Parathyroid adenoma (tissue), 2 donors: ENCODE measurements around the gene LNP1.

Experiments
- H2AFZ ChIP-seq: fragments of 300-600 bp; sonication (generic); one replicate; pipeline ENCODE4 v1.7.0; 2017; ENCODE audit warnings: antibody characterized with exemption, mild to moderate bottlenecking
- H3K27ac ChIP-seq: fragments of 300-600 bp; sonication (generic); one replicate; pipeline ENCODE4 v1.7.0; 2017
- H3K27me3 ChIP-seq: fragments of 300-600 bp; sonication (generic); one replicate; pipeline ENCODE4 v1.7.0; 2017; ENCODE audit warnings: low read length; ENCODE audit not compliant: control insufficient read depth, insufficient read depth
- H3K36me3 ChIP-seq: fragments of 300-600 bp; sonication (generic); one replicate; pipeline ENCODE4 v1.7.0; 2017; ENCODE audit warnings: low read length; ENCODE audit not compliant: control insufficient read depth, insufficient read depth
- H3K4me1 ChIP-seq: fragments of 300-600 bp; sonication (generic); one replicate; pipeline ENCODE4 v1.7.0; 2017; ENCODE audit warnings: control low read depth
- H3K4me2 ChIP-seq: fragments of 300-600 bp; sonication (generic); one replicate; pipeline ENCODE4 v1.7.0; 2017; ENCODE audit warnings: low read length
- H3K4me3 ChIP-seq: fragments of 300-600 bp; sonication (generic); one replicate; pipeline ENCODE4 v1.7.0; 2017; ENCODE audit warnings: low read depth, low read length
- H3K79me2 ChIP-seq: fragments of 300-600 bp; sonication (generic); one replicate; pipeline ENCODE4 v1.7.0; 2017; ENCODE audit warnings: control low read depth
- H3K9ac ChIP-seq: fragments of 300-600 bp; sonication (generic); one replicate; pipeline ENCODE4 v1.7.0; 2017; ENCODE audit warnings: mild to moderate bottlenecking
- H3K9me3 ChIP-seq: fragments of 300-600 bp; sonication (generic); one replicate; pipeline ENCODE4 v1.7.0; 2017; ENCODE audit warnings: low read length; ENCODE audit not compliant: control insufficient read depth
- TF ChIP-seq, protein P1 (sequence below): fragments of 300-600 bp; sonication (generic); IDR thresholded peaks from one replicate; pipeline ENCODE4 v1.7.0; 2017; ENCODE audit warnings: antibody characterized with exemption, mild to moderate bottlenecking
- donor health status: primary hyperparathyroidism.

LNP1 gene

DNA sequence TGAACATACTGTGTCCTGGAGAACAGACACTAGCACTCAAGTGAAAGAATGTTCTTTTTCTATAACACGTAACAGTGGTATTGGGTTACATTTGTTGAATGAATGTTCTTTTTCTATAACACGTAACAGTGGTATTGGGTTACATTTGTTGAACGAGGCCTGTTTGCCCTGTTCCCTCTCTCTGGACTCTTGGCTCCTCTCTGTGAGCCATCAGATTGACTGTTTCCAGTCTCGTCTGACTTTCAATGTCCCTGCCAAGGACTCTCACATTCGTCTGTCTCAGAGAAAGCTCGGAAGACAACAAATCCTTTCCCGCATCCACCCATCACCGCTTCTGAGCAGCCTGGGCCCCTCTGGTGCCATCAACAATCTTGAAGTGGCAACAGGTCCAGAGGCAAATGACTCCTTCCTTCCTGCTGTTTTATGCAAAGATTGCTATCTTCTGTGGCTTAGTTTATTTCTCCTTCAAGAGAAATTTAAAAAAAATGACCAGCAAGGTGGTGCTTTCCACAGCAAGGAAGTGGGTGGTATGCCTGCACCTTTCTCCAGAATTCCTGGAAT lies 99.1 kb downstream of the LNP1 start:
- Histone ChIP-seq H3K27me3 (no peaks in the 10 kb centered on the region), H3K4me2 (no peak overlapping the region), H3K4me3 (no peak overlapping the region), H3K4me1 (no peaks in the 10 kb centered on the region), H3K9me3 (no peaks in the 10 kb centered on the region), H3K27ac (no peak overlapping the region), H3K9ac (no peak overlapping the region), H2AFZ (no peak overlapping the region), H3K79me2 (no peaks in the 10 kb centered on the region), H3K36me3 (no peaks in the 10 kb centered on the region)
- TF ChIP-seq, protein P1, sequence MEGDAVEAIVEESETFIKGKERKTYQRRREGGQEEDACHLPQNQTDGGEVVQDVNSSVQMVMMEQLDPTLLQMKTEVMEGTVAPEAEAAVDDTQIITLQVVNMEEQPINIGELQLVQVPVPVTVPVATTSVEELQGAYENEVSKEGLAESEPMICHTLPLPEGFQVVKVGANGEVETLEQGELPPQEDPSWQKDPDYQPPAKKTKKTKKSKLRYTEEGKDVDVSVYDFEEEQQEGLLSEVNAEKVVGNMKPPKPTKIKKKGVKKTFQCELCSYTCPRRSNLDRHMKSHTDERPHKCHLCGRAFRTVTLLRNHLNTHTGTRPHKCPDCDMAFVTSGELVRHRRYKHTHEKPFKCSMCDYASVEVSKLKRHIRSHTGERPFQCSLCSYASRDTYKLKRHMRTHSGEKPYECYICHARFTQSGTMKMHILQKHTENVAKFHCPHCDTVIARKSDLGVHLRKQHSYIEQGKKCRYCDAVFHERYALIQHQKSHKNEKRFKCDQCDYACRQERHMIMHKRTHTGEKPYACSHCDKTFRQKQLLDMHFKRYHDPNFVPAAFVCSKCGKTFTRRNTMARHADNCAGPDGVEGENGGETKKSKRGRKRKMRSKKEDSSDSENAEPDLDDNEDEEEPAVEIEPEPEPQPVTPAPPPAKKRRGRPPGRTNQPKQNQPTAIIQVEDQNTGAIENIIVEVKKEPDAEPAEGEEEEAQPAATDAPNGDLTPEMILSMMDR = no peak

DNA sequence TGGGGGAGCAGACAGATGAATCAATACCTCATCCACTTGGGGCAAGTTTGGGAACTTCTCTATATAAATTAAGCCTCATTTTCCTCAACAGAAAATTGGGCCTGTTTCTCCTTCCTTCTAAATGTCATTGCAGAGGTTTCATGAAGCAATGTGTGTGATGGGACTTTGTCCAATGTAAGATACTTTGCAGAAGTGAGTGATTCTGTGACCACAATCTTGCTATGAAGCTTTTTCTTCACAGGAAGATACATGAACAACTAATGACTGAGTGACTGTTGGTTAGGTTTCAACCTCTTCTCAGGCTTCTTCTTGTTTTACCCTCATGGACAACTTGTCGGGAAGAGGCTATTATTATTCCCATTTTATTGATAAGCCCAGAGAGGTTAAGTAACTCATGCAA lies 102.1 kb downstream of the LNP1 start:
- H3K9ac ChIP-seq = no peak overlapping the region
- no peak overlapping the region for H3K4me2 ChIP-seq
- no peak overlapping the region for H3K27ac ChIP-seq
- no peaks in the 10 kb centered on the region for H3K27me3 ChIP-seq
- H3K4me1 ChIP-seq = no peaks in the 10 kb centered on the region
- no peak overlapping the region for H2AFZ ChIP-seq
- H3K36me3 ChIP-seq = no peaks in the 10 kb centered on the region
- peaks cover 2% of the 10 kb centered on the region for H3K79me2 ChIP-seq
- H3K4me3 ChIP-seq = no peak overlapping the region
- TF ChIP-seq, protein P1 = no peak
- H3K9me3 ChIP-seq = no peaks in the 10 kb centered on the region
